Measurements from ENCODE around the gene SNX13.

SNX13 gene

GRCh38 chr7:17940302-17940883, at the start of gene SNX13:
TSS of gene SNX13 (minus strand) at chr7:17940494. CDS start at chr7:17940295, 199 bp downstream.
- DNase-seq (ENCODE audit: low read depth): peak; percentile 94

- DNase-seq (ENCODE audit: low read depth): peak; percentile 55
Measured at GRCh38 chr7:17989546-17989945, 49.3 kb upstream of the SNX13 start.

- no peak for DNase-seq (ENCODE audit: low read depth)
Measured at GRCh38 chr7:17988858-17989257, 48.6 kb upstream of the SNX13 start.

- no peak for DNase-seq (ENCODE audit: low read depth)
Measured at GRCh38 chr7:17988141-17988540, 47.8 kb upstream of the SNX13 start.

GRCh38 chr7:17986851-17987250, 46.6 kb upstream of the SNX13 start:
- DNase-seq (ENCODE audit: low read depth): peak; percentile 90

GRCh38 chr7:17985473-17986239, 45.4 kb upstream of the SNX13 start:
- DNase-seq (ENCODE audit: low read depth): no peak

GRCh38 chr7:17984288-17984687, 44.0 kb upstream of the SNX13 start:
- no peak for DNase-seq (ENCODE audit: low read depth)

- DNase-seq (ENCODE audit: low read depth): no peak
Measured at GRCh38 chr7:17983221-17984062, 43.1 kb upstream of the SNX13 start.

GRCh38 chr7:17976952-17977351, 36.7 kb upstream of the SNX13 start:
- DNase-seq (ENCODE audit: low read depth): no peak

GRCh38 chr7:17971411-17971810, 31.1 kb upstream of the SNX13 start:
- DNase-seq (ENCODE audit: low read depth): peak; percentile 26

GRCh38 chr7:17968791-17969715, 28.8 kb upstream of the SNX13 start:
- no peak for DNase-seq (ENCODE audit: low read depth)

GRCh38 chr7:17966706-17967105, 26.4 kb upstream of the SNX13 start:
- DNase-seq (ENCODE audit: low read depth): no peak

- peak; percentile 87 for DNase-seq (ENCODE audit: low read depth)
Measured at GRCh38 chr7:17965603-17966002, 25.3 kb upstream of the SNX13 start.

- DNase-seq (ENCODE audit: low read depth): peak; percentile 40
Measured at GRCh38 chr7:17963281-17963680, 23.0 kb upstream of the SNX13 start.

GRCh38 chr7:17962652-17963051, 22.4 kb upstream of the SNX13 start:
- no peak for DNase-seq (ENCODE audit: low read depth)

- no peak for DNase-seq (ENCODE audit: low read depth)
Measured at GRCh38 chr7:17957871-17958270, 17.6 kb upstream of the SNX13 start.

GRCh38 chr7:17952387-17952786, 12.1 kb upstream of the SNX13 start:
- DNase-seq (ENCODE audit: low read depth): no peak

- no peak for DNase-seq (ENCODE audit: low read depth)
Measured at GRCh38 chr7:17951742-17952254, 11.5 kb upstream of the SNX13 start.

GRCh38 chr7:17948526-17949238, 8.4 kb upstream of the SNX13 start:
- DNase-seq (ENCODE audit: low read depth): peak; percentile 49

GRCh38 chr7:17947620-17948019, 7.3 kb upstream of the SNX13 start:
- DNase-seq (ENCODE audit: low read depth): no peak

- no peak for DNase-seq (ENCODE audit: low read depth)
Measured at GRCh38 chr7:17946591-17946990, 6.3 kb upstream of the SNX13 start.

Data from iris pigment epithelial cell (primary cell).